Globus pallidus (tissue), 1 donor: Measurements from ENCODE around the gene MARCHF5.
"Not testable (repeated sequence)": the region's sequence is repeated elsewhere in the genome, so short reads cannot be mapped to it uniquely, and the experiment has no call there.

ENCODE experiments used
- DNase-seq: peaks from one replicate; pipeline ENCODE4 v3.0.0-alpha.2; 2015; ENCODE audit warnings: low spot score

MARCHF5 gene

DNA sequence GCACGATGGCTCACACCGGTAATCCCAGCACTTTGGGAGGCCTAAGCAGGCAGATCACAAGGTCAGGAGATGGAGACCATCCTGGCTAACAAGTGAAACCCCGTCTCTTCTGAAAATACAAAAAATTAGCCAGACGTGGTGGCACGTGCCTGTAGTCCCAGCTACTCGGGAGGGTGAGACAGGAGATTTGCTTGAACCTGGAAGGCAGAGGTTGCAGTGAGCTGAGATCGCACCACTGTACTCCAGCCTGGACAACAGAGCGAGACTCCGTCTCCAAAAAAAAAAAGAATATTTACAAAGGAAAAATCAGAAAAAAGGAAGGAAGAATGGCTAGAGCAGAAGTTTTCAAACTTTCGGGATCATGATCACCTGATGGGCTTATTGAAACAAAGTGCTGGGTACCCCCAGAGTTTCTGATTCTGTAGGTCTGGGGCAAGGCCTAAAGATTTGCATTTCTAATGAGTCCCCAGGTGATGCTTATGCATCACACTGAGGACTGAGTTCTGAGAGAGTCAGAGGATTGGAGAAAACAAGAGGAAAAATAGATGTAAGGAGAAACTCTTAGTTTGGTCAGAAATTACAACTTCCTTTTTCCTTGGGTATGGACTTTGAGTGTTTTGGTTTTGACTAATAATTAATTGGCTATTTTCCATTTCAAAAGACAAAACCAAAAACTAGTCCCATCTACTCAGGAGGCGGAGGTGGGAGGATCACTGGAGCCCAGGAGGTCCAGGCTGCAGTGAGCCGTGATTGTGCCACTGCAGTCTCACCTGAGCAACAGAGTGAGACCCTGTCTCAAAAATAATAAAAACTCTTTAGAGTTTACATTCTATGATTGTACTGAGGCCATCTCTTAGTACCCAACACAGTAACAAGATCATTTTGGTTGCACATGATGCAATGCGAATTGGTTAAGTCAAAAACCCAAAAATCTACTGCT, 14.4 kb downstream of the MARCHF5 start:
- no peak for DNase-seq

- no peak for DNase-seq
Observed at GRCh38 chr10:92309272-92309671, 18.3 kb downstream of the MARCHF5 start.

DNA sequence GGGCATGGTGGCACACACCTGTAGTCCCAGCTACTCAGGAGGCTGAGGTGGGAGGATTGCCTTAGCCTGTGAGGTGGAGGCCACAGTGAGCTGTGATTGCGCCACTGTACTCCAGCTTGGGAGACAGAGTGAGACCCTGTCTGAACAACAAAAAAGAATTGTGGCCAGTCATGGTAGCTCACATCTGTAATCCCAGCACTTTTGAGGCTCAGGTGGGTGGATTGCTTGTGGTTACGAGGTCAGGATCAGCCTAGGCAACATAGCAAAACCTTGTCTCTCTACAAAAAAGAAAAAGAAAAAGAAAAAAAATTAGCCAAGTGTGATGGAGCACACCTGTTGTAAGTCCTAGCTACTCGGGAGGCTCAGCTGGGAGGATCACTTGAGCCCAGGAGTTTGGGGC, 22.8 kb downstream of the MARCHF5 start:
- no peak for DNase-seq

- DNase-seq: no peak
Observed at GRCh38 chr10:92316610-92317009, 25.6 kb downstream of the MARCHF5 start.

GRCh38 chr10:92323079-92323478, 32.1 kb downstream of the MARCHF5 start:
- DNase-seq: no peak

DNA sequence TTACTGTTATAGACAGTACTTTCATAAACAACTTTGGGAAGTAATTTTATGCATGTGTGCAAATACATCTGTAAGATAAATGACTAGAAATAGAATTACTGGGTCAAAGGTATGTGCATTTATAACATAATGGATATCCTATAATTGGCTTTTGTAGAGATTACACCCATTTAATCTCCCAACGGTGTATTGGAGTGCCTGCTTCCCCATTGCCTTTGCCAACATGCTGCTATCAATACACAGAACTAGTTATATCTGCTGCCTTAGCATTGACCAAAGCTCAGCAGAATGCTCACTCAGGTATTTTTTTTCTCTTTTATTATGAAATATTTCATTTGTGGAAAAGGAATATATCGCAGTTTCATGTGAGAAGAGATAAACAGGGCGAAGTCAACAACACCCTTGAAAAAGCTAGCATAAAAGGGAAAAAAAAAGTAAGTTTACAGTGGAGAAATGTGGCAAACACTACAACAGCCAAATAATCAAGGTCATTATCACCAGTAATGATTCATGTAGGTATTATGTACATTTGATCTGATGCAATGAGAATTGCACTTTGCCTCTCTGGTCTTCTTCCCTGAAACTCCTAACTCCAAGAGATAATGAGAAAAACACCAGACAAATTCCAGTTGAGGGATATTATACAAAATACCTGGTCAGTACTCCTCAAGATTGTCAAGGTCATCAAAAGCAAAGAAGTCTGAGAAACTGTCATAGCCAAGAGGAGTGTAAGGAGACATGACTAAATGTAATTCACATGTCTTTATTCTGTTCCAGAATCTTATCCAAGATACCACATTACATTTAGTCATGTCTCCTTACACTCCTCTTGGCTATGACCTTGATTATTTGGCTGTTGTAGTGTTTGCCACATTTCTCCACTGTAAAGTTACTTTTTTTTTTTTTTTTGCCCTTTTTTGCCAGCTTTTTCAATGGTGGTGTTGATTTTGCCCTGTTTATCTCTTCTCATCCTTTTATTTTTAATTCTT, 36.8 kb downstream of the MARCHF5 start:
- DNase-seq: no peak

DNA sequence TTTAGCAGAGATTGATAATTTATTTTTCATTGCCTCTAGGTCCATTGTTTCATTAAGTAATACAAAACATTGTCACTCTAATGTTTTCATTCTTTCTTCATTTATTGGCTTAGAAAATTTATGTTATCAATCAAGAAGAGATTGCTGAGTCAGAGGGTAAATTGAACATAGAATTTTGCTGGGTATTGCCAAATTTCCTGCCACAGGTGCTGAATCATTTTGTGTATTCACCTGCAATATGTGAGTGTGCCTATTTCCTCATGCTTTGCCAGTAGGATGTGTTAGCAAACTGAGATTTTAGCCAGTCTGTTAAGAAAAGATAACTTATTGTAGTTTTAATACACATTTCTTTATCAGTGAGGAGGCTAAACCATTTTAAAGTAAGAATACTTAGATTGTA, 38.0 kb downstream of the MARCHF5 start:
- no peak for DNase-seq

GRCh38 chr10:92329927-92330326, 39.0 kb downstream of the MARCHF5 start:
- DNase-seq: not testable (repeated sequence)

DNA sequence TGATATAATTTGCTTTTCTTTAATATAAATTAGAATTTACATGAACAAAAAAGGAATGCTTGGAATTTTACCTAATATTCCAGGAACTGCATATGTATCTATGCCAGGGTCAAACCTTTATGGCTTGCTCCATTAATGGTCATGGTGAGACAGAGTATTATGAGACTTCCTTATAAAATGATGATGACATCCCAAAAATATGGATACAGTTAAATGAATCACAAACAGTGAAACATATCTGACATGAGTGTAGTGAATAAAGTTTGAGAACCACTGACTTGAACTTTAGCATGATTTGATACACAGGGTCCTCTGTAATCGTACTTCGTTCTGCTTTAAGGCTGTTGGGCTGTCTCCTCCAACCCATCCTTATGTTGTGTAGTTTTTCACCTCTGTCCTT, 51.8 kb downstream of the MARCHF5 start:
- DNase-seq: no peak

DNA sequence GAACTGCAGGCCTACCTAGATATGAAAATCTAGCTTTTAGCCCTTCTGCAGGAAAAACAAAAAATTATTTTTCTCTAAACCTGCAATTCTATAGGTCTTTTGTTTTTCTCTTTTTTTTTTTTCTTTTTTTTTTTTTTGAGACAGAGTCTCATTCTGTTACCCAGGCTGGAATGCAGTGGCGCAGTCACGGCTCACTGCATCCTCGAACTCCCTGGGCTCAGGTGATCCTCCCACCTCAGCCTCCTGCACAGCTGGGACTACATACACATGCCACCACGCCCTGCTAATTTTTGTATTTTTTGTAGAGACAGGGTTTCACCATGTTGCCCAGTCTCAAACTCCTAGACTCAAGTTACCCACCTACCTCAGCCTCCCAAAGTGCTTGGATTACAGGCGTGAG, 54.6 kb downstream of the MARCHF5 start:
- not testable (repeated sequence) for DNase-seq

DNA sequence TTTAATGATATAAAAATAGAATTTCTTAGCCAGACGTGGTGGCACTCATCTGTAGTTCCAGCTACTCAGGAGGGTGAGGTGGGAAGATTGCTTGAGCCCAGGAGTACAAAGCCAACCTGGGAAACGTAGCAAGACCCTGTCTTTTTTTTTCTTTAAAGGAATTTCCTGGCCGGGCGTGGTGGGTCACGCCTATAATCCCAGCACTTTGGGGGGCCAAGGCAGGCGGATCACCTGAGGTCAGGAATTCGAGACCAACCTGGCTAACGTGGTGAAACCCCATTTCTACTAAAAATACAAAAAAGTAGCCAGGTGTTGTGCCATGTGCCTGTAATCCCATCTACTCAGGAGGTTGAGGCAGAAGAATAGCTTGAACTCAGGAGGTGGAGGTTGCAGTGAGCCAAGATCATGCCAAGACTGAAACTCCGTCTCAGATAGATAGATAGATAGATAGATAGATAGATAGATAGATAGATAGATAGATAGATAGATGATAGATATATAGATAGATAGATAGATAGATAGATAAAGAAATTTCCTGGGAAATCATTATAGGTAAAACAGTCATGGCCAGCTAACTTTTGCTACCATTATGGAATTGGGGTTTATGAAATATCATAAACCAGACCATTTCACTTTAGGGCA, 56.2 kb downstream of the MARCHF5 start:
- not testable (repeated sequence) for DNase-seq

DNA sequence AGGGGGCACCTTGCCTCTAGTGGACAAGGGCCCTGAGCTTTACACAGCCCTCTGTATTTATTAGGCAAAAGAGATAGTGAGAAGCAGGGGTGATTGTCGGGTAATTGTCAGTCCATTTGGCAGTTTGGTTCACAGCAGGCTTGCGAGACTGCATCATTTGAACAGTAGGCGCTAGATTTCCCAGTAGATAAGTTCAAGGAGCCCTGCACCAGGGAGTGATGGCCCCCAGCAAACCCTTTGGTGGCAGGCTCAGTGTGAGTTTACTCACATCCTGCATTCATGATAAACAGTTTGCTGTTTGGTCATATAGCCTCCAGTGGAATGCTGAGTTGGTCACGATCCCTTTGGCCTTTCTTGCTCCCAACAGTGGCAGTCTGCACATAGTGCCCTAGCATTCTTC, 59.4 kb downstream of the MARCHF5 start:
- no peak for DNase-seq

- DNase-seq: no peak
Observed at GRCh38 chr10:92354587-92354986, 63.6 kb downstream of the MARCHF5 start.

GRCh38 chr10:92356041-92356440, 65.1 kb downstream of the MARCHF5 start:
- no peak for DNase-seq

- DNase-seq: no peak
Observed at GRCh38 chr10:92363498-92363897, 72.5 kb downstream of the MARCHF5 start.

- no peak for DNase-seq
Observed at GRCh38 chr10:92366412-92367021, 75.5 kb downstream of the MARCHF5 start.

DNA sequence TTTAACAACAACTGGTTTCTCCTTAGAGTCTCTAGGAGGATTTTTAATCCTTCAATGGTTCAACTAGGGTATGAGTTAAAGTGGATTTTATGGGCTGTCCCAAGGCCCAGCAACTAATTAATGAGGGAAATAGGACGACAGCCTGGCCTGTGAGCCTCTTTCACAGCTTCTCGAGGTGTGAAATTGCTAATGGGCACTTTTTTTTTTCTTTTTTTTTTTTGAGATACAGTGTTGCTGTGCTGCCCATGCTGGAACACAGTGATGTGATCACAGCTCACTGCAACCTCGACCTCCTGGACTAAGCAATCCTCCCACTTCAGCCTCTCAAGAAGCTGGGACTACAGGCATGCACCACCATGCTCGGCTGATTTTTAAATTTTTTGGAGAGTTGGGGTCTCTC, 87.0 kb downstream of the MARCHF5 start:
- DNase-seq: no peak

DNA sequence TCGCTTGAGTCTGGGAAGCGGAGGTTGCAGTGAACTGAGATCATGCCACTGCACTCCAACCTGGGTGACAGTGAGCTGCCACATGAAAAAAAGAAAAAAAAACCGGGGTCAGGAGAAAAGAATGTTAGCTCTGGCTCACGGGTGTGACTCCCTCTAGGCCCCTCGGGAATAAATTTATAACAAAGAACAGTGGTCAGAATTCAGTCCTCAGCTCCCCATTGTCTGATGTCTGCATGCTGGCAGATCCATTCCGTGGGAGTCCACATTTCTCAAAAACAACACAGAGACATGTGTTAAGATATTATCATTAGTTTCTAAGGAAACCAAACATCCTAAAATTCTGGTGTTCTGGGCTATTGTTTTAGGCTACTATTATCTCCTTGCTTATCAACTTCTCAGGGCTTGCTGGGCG, 90.6 kb downstream of the MARCHF5 start:
- DNase-seq: no peak

DNA sequence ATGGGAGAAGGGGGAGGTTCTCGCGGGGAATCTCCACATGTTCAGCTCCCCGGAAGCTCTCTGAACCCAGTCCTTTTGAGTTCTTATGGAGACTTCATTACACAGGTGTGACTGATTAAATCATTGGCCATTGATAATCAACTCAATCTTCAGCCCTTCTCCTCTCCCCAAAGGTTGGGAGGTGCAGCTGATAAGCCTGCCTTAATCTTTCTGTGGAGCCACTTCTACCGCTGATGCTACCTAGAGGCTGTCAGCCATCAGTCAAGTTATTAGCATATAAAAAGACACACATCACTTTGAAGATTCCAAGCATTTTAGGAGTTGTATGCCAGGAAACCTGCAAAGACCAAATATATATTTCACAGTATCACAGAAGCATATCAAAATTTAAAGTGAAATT, 91.7 kb downstream of the MARCHF5 start:
- no peak for DNase-seq

- no peak for DNase-seq
Observed at GRCh38 chr10:92384741-92385140, 93.8 kb downstream of the MARCHF5 start.

GRCh38 chr10:92385831-92386230, 94.9 kb downstream of the MARCHF5 start:
- DNase-seq: no peak
